ENCODE measurements around the gene BACH1. TPM values are rescaled to one million over a fixed set of nuclear protein-coding genes. Genes with fewer than 3 reads are reported as not detected.

Gene BACH1
- total and polyA plus RNA-seq, 10 of the 15 experiments (the other 5 are each of a cell fraction or from before 2014, with no cell fraction given): 3.2 to 25.7 (median 10.5) TPM

DNA sequence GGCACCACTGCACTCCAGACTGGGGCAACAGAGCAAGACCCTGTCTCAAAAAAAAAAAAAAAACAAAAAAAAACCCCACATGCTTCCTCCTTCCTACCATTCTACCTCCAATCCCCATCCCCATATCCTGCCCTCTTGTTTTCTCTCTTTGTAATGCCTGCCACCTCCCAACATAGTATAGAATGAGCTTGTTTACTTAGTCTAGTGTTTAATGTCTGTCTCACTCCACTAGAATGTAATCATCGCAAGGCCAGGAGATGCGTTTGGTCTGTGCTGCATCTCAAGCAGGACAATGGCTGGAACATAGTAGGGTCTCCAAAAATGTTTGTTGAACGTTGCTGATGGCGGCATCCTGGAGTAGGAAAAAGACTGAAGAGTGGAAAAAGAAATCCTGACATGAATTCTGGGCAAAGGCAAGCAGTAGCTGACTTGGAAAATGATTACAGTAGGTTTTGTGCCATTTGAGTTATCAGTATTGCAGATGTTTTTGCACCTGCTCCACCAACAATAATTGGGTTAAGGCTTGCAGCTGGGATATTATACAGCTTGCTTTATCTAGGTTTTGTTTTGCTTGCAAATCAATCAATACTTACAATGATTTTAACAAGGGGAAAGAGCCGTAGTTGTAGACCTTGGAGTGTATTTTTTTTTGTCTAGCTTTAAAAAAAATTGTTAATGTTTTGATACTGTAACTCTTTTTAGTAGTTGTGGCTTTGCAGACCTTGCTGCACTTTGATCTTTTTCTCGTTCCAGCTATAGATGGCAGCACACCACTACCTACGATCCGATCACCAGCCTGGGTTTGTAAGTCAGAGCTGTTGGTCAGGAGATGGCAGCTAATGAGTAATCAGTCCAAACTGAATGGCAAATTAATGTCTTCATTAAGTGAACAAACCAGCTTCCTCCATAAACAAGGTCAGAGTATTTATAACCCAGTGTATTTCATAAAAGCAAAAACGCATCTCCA lies 62.4 kb downstream of the BACH1 start:
- ChIA-PET SMC1A (ENCODE audit: uncharacterized antibody, unreplicated experiment) (interaction anchor here (0.6 to 4.4 kb wide), 13 partner anchors 10 to 263 kb away, joined by 3 to 28 read pairs (median 4); no protein-coding TSS in a partner anchor), POLR2A (interaction anchor here (1.6 kb wide), 1 partner anchor 61 kb away, joined by 6 read pairs; no protein-coding TSS in a partner anchor), RAD21 (ENCODE audit: unreplicated experiment) (interaction anchor here (0.7 to 2.2 kb wide), 9 partner anchors 11 to 489 kb away, joined by 3 to 11 read pairs (median 3); partner anchors contain the start of gene BACH1), CTCF (interaction anchor here (0.7 to 4.9 kb wide), 20 partner anchors 10 to 275 kb away, joined by 3 to 46 read pairs (median 4); no protein-coding TSS in a partner anchor)
- in situ Hi-C loops (cut with MboI): no loop called here
- TF ChIP-seq, protein P1, sequence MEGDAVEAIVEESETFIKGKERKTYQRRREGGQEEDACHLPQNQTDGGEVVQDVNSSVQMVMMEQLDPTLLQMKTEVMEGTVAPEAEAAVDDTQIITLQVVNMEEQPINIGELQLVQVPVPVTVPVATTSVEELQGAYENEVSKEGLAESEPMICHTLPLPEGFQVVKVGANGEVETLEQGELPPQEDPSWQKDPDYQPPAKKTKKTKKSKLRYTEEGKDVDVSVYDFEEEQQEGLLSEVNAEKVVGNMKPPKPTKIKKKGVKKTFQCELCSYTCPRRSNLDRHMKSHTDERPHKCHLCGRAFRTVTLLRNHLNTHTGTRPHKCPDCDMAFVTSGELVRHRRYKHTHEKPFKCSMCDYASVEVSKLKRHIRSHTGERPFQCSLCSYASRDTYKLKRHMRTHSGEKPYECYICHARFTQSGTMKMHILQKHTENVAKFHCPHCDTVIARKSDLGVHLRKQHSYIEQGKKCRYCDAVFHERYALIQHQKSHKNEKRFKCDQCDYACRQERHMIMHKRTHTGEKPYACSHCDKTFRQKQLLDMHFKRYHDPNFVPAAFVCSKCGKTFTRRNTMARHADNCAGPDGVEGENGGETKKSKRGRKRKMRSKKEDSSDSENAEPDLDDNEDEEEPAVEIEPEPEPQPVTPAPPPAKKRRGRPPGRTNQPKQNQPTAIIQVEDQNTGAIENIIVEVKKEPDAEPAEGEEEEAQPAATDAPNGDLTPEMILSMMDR (IDR thresholded peaks at IDR 0.05 in 2 of 3, conservative IDR thresholded peaks at IDR 0.05 in 1 of 3; ENCODE audit: control insufficient read depth in 2 of 3, extremely low read depth in 1 of 3, insufficient read depth in 1 of 3, low read depth in 3 of 3, low read length in 3 of 3): peak in 1 of 3 experiments; percentile 5; a peak in 1 of 6 replicates
- TF ChIP-seq RAD21 (IDR thresholded peaks at IDR 0.05; ENCODE audit: insufficient read depth, low read depth, low read length) (0 out of 2 replicates have a peak, but pooled peaks have one; percentile 8), RFX5 (IDR thresholded peaks at IDR 0.05; ENCODE audit: low read depth, low read length) (no peak), ZNF24 (IDR thresholded peaks at IDR 0.05) (no peak), HDAC2 (IDR thresholded peaks at IDR 0.05) (no peak)
- peaks cover 0 to 4% of the 10 kb centered on the region in 2 experiments; a peak in 2 of 4 replicates for H3K36me3 ChIP-seq (ENCODE audit: control insufficient read depth in 2 of 2, insufficient read depth in 2 of 2, low read length in 1 of 2)
- no peaks in the 10 kb centered on the region for H3K27me3 ChIP-seq (replicated peaks in 1 of 2; ENCODE audit: control insufficient read depth in 2 of 2, insufficient read depth in 2 of 2, low read length in 1 of 2)
- no peak overlapping the region for H3K4me2 ChIP-seq (ENCODE audit: control insufficient read depth, insufficient read depth)
- DNase-seq (ENCODE audit: low read depth, low spot score): no peak
- H2AFZ ChIP-seq (ENCODE audit: control insufficient read depth, low read depth, low read length): no peak overlapping the region
- intact Hi-C loops (cut with micrococcal nuclease; ENCODE audit: unreplicated experiment): no loop called here
- peak; percentile 36; the same call in 1 of the 3 replicates for ATAC-seq
- no peak overlapping the region for H3K9ac ChIP-seq (ENCODE audit: control insufficient read depth, insufficient read depth, low read length)
- no TSS peak for BruUV-seq (replicated peaks)
- WGBS (ENCODE audit: insufficient coverage, insufficient replicate concordance, low lambda C conversion rate, missing lambda C conversion rate): 82% methylated on average over 9 of the region's 9 CpGs
- H3K79me2 ChIP-seq (ENCODE audit: control insufficient read depth, insufficient read depth, low read length): no peaks in the 10 kb centered on the region
- no peak overlapping the region for H3K27ac ChIP-seq (ENCODE audit: control insufficient read depth, insufficient read depth)
- H3K4me3 ChIP-seq: no peak overlapping the region
- H3K9me3 ChIP-seq (replicated peaks; ENCODE audit: control insufficient read depth, insufficient read depth, low read length): no peaks in the 10 kb centered on the region; the same call in 2 of the 3 replicates
- H3K4me1 ChIP-seq (ENCODE audit: control insufficient read depth, insufficient read depth, low read length): no peaks in the 10 kb centered on the region
- H4K20me1 ChIP-seq (ENCODE audit: control insufficient read depth, insufficient read depth): no peaks in the 10 kb centered on the region
- no peak for FAIRE-seq

Measured in GM12878 (cell line).